Inflammatory macrophage treated with lipopolysaccharide for 1 hour (primary cell): ENCODE data around the gene ZDHHC18.
"Not testable (repeated sequence)": the region's sequence is repeated elsewhere in the genome, so short reads cannot be mapped to it uniquely, and the experiment has no call there.

ENCODE experiments used
- DNase-seq, 2 donors: peaks; one replicate each; pipeline ENCODE4 v3.0.0-alpha.2; 2020 to 2022

The ZDHHC18 gene

GRCh38 chr1:26837665-26838064 lies 11.2 kb downstream of the ZDHHC18 start:
- not testable (repeated sequence) for DNase-seq

GRCh38 chr1:26838474-26839338 lies 12.2 kb downstream of the ZDHHC18 start:
- no peak for DNase-seq

- no peak for DNase-seq
Observed at GRCh38 chr1:26839339-26839722, 12.8 kb downstream of the ZDHHC18 start.

- no peak for DNase-seq
Observed at GRCh38 chr1:26839779-26840178, 13.3 kb downstream of the ZDHHC18 start.

GRCh38 chr1:26844424-26845196 lies 18.1 kb downstream of the ZDHHC18 start:
- no peak for DNase-seq

GRCh38 chr1:26847826-26848225 lies 21.3 kb downstream of the ZDHHC18 start:
- DNase-seq: not testable (repeated sequence)

GRCh38 chr1:26848499-26848898 lies 22.0 kb downstream of the ZDHHC18 start:
- DNase-seq: no peak

- no peak for DNase-seq
Observed at GRCh38 chr1:26848941-26849774, 22.7 kb downstream of the ZDHHC18 start.

GRCh38 chr1:26851106-26851684 lies 24.7 kb downstream of the ZDHHC18 start:
- DNase-seq: no peak

- no peak for DNase-seq
Observed at GRCh38 chr1:26852701-26853100, 26.2 kb downstream of the ZDHHC18 start.

GRCh38 chr1:26853156-26853555 lies 26.7 kb downstream of the ZDHHC18 start:
- peak; percentile 67 to 98 for DNase-seq

- DNase-seq: no peak
Observed at GRCh38 chr1:26853600-26853999, 27.1 kb downstream of the ZDHHC18 start.

- no peak for DNase-seq
Observed at GRCh38 chr1:26854906-26855305, 28.4 kb downstream of the ZDHHC18 start.

- DNase-seq: no peak
Observed at GRCh38 chr1:26855636-26856035, 29.1 kb downstream of the ZDHHC18 start.

GRCh38 chr1:26856181-26856580 lies 29.7 kb downstream of the ZDHHC18 start:
- no peak for DNase-seq

GRCh38 chr1:26856604-26857469 lies 30.3 kb downstream of the ZDHHC18 start:
- DNase-seq: no peak

- DNase-seq: no peak
Observed at GRCh38 chr1:26857473-26858060, 31.1 kb downstream of the ZDHHC18 start.

- no peak for DNase-seq
Observed at GRCh38 chr1:26858160-26858559, 31.7 kb downstream of the ZDHHC18 start.

- peak in 1 of 2 donors; percentile 9 for DNase-seq
Observed at GRCh38 chr1:26858891-26859640, 32.6 kb downstream of the ZDHHC18 start.

GRCh38 chr1:26861286-26861701 lies 34.8 kb downstream of the ZDHHC18 start:
- no peak for DNase-seq
